HepG2 (cell line): ENCODE results near the gene PDGFRA.

ENCODE experiments used
- ARNT2 ChIP-seq: sonication (generic); formaldehyde crosslinking; IDR thresholded peaks from 2 replicates; pipeline ENCODE4 v1.8.0; 2022; ENCODE audit warnings: mild to moderate bottlenecking, low read depth, missing genetic modification reagents, moderate library complexity
- CREM ChIP-seq, 2 experiments: sonication (generic) in 1 of 2; formaldehyde crosslinking in 1 of 2; IDR thresholded peaks; 2 replicates each; pipeline versions ENCODE4 v1.4.0 to v1.6.1; 2016 to 2020; ENCODE audit warnings: antibody characterized with exemption in 1 of 2, mild to moderate bottlenecking in 1 of 2, missing genetic modification reagents in 1 of 2
- CTCF ChIP-seq: sonication (generic); formaldehyde crosslinking; IDR thresholded peaks from 2 replicates; pipeline ENCODE4 v1.5.0; 2020; ENCODE audit warnings: mild to moderate bottlenecking, missing genetic modification reagents, moderate library complexity
- ELF3 ChIP-seq: IDR thresholded peaks from 2 replicates; pipeline ENCODE4 v1.6.1; 2016; ENCODE audit warnings: missing genetic modification reagents, missing compliant biosample characterization
- GABPA ChIP-seq, 2 experiments: IDR thresholded peaks; 2 replicates each; pipeline ENCODE4 v1.6.1; 2011 to 2016; ENCODE audit warnings: low read depth in 2 of 2, low read length in 1 of 2, missing biosample characterization in 1 of 2, missing genetic modification characterization in 1 of 2
- KAT7 ChIP-seq: IDR thresholded peaks from 2 replicates; pipeline ENCODE4 v1.6.1; 2018; ENCODE audit warnings: borderline replicate concordance, missing compliant biosample characterization
- MEF2D ChIP-seq: sonication (generic); formaldehyde crosslinking; IDR thresholded peaks from 2 replicates; pipeline ENCODE4 v1.5.1; 2020; ENCODE audit warnings: mild to moderate bottlenecking, missing genetic modification reagents
- RCOR2 ChIP-seq: IDR thresholded peaks from 2 replicates; pipeline ENCODE4 v1.6.1; 2016; ENCODE audit warnings: missing biosample characterization, missing genetic modification reagents
- RFX5 ChIP-seq: IDR thresholded peaks from 2 replicates; pipeline ENCODE4 v1.6.1; 2011; ENCODE audit warnings: low read depth, low read length, improper control_type of control experiment
- TCF7 ChIP-seq: sonication (generic); IDR thresholded peaks from 2 replicates; pipeline ENCODE4 v1.6.1; 2016; ENCODE audit warnings: antibody characterized with exemption, low read depth
- ZBTB14 ChIP-seq: sonication (generic); formaldehyde crosslinking; IDR thresholded peaks from 2 replicates; pipeline ENCODE4 v1.4.0; 2020; ENCODE audit warnings: missing genetic modification reagents
- ZNF274 ChIP-seq: sonication (generic); formaldehyde crosslinking; IDR thresholded peaks from 2 replicates; pipeline ENCODE4 v1.5.1; 2020; ENCODE audit warnings: mild to moderate bottlenecking, missing genetic modification reagents
- ZNF567 ChIP-seq: sonication (generic); formaldehyde crosslinking; IDR thresholded peaks from 2 replicates; pipeline ENCODE4 v1.8.1; 2023; ENCODE audit warnings: mild to moderate bottlenecking, missing genetic modification reagents, borderline replicate concordance
- TF ChIP-seq, protein P1 (sequence below): sonication (generic); formaldehyde crosslinking; conservative IDR thresholded peaks from 2 replicates; pipeline ENCODE4 v1.4.0; 2020; ENCODE audit warnings: missing genetic modification reagents

DNA sequence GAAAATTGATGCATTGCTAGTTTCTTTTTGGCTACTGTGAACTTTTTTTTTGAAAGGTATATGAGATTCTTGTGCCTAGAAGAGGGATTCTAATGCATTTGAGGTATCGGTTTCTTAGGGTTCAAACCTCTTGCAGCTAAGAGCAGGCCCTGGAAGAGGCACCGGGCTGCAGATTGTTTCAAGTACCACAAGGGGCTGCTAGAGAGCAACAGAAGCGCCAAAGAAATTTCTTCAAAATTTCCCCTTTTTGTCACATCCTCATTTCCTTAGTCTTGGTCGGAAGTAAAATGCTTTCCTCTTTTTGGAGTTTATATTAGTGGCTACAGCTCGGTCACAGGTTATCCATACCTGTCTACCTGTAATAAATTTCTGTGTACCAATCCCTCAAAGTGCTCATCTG is 89.8 kb downstream of the PDGFRA start:
- TF ChIP-seq KAT7 (CRISPR knock-in tag) (no peak), CTCF (CRISPR knock-in tag) (peak; percentile 50), ARNT2 (CRISPR knock-in tag) (no peak), MEF2D (CRISPR knock-in tag) (no peak), TCF7 (no peak), ZBTB14 (no peak), RCOR2 (no peak), ZNF274 (CRISPR knock-in tag) (no peak), ZNF567 (CRISPR knock-in tag) (no peak), GABPA (IDR thresholded peaks at IDR 0.05; ENCODE audit: low read depth, low read length) (no peak), GABPA (CRISPR knock-in tag; IDR thresholded peaks at IDR 0.05; ENCODE audit: low read depth) (no peak), RFX5 (no peak), CREM (IDR thresholded peaks at IDR 0.05) (no peak), CREM (CRISPR knock-in tag; IDR thresholded peaks at IDR 0.05) (no peak), ELF3 (CRISPR knock-in tag) (no peak)
- TF ChIP-seq, protein P1, sequence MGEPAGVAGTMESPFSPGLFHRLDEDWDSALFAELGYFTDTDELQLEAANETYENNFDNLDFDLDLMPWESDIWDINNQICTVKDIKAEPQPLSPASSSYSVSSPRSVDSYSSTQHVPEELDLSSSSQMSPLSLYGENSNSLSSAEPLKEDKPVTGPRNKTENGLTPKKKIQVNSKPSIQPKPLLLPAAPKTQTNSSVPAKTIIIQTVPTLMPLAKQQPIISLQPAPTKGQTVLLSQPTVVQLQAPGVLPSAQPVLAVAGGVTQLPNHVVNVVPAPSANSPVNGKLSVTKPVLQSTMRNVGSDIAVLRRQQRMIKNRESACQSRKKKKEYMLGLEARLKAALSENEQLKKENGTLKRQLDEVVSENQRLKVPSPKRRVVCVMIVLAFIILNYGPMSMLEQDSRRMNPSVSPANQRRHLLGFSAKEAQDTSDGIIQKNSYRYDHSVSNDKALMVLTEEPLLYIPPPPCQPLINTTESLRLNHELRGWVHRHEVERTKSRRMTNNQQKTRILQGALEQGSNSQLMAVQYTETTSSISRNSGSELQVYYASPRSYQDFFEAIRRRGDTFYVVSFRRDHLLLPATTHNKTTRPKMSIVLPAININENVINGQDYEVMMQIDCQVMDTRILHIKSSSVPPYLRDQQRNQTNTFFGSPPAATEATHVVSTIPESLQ (CRISPR knock-in tag), result no peak
